NCI-H1105 treated with DMSO at 0.1 percent for 48 hours (cell line): ENCODE measurements around the gene NCSTN.
A peak's percentile ranks its signal among the peaks of the same experiment; 100 is the strongest.

Experiments
- DNase-seq: peaks from one replicate; lab custom pipeline; 2025; lab: John Stamatoyannopoulos, UW

Gene NCSTN

GRCh38 chr1:160351629-160352028 lies 8.4 kb downstream of the NCSTN start:
- no peak for DNase-seq

- no peak for DNase-seq
Observed at GRCh38 chr1:160352555-160352954, 9.4 kb downstream of the NCSTN start.

DNA sequence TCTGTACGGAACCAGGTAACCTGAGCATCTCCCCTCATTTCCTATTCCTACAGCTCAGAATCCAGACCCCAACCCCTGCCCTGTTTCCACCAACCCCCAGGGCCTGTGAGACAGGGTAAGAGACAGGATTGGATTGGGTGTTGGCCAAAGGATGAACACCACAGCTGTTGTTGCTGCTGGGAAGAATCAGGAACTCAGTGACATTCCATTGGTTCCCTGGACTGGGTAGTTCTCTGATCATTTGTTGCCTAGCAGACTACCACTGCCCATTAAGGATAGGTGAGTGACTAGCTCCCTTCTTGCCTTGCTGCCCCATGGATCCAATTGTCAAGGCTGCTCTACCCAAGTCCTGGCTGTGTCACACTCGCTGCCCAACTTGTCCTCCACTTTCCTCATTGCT lies 10.0 kb downstream of the NCSTN start:
- DNase-seq = no peak

DNA sequence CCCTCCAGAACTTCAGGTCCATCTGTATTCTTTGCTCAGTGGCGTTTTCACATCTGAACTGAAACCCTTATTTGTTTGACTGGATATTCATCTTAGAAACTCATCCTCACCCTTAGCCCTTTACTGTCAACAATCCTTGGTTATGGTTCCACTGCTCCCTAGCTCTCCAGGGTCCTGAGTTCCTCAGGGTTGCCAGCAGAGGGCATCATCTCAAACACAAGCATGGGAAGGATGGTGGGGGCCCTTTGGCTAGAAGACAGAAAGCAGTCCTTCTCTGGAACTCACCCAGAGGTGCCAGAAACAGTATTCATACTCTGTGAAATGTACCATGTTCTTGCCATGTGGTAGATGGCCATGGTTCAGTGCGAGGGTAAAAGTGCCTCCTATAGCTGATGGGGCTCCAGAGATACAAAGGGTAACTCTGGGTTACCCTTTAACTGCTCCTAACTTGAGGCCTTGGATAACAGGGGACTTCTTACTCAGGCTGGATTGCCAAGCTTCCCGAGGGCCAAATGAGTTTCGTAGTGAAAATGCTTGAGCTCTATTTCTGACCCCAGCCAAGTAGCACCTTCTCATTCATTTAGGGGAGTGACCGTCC lies 11.3 kb downstream of the NCSTN start:
- DNase-seq = peak; percentile 1

DNA sequence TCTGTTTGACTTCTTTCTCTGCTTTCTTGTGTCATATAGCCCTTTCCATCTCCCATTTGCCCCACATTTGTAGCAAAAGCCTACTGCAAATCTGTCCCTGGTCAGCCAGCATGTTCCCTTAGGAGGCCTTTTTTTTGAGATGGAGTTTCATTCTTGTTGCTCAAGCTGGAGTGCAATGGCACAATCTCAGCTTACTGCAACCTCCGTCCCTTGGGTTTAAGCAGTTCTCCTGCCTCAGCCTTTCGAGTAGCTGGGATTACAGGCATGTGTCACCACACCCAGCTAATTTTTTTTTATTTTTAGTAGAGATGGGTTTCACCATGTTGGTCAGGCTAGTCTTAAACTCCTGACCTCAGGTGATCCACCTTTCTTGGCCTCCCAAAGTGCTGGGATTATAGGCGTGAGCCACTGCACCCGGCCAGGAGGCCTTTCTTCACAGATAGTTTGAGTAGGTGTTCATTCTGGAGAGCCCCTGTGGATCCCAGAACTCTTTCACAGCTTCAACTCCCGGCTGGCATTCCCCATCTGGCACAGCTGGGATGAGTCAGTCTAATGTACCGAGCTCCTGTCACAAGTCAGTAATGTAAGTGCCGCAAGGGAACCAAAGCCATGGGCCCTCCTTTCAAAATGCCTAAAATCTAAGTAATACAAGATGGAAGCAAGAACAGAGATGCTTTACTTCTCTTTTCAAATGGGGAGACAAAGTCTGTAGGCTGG lies 14.3 kb downstream of the NCSTN start:
- DNase-seq = no peak

DNA sequence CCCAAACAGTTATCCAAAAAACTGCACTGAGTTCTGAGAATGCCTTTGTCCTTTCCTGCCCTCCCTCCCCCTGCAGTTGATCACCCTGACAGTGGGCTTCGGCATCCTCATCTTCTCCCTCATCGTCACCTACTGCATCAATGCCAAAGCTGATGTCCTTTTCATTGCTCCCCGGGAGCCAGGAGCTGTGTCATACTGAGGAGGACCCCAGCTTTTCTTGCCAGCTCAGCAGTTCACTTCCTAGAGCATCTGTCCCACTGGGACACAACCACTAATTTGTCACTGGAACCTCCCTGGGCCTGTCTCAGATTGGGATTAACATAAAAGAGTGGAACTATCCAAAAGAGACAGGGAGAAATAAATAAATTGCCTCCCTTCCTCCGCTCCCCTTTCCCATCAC lies 14.9 kb downstream of the NCSTN start:
- no peak for DNase-seq

DNA sequence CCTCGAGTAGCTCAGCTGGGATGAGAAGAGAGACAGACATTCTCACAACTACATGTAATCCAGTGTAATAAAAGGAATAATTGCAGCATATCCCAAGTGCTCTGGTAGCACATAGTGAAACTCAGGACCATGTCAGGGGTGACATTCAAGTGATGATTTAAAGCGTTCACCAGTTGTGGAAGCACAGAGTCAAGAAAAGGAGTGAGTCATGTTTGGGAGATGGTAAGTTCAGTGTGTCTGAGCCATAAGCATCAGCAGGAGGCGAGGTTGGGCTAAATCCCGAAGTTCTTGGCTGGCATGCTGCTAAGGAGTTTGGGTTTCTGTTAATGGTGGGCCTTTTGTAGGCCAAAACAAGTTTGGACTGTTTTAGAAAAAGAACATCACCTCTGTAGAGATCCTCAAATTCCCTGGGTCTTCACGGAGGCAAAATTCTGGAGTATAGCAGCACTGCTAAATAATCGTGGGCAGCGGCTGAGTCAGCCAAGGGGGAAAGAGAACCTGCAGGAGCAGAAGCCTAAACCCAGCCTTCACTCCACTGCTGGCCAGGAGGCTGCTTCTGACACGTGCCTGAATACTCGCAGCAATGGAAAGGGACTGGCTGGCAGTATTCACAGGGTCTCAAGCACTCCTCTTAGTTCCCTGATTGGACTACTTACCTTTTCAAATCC lies 16.5 kb downstream of the NCSTN start:
- no peak for DNase-seq

GRCh38 chr1:160360227-160360695 lies 17.1 kb downstream of the NCSTN start:
- DNase-seq = no peak

- no peak for DNase-seq
Observed at GRCh38 chr1:160361199-160361598, 18.0 kb downstream of the NCSTN start.

GRCh38 chr1:160361814-160362167 lies 18.6 kb downstream of the NCSTN start:
- no peak for DNase-seq

DNA sequence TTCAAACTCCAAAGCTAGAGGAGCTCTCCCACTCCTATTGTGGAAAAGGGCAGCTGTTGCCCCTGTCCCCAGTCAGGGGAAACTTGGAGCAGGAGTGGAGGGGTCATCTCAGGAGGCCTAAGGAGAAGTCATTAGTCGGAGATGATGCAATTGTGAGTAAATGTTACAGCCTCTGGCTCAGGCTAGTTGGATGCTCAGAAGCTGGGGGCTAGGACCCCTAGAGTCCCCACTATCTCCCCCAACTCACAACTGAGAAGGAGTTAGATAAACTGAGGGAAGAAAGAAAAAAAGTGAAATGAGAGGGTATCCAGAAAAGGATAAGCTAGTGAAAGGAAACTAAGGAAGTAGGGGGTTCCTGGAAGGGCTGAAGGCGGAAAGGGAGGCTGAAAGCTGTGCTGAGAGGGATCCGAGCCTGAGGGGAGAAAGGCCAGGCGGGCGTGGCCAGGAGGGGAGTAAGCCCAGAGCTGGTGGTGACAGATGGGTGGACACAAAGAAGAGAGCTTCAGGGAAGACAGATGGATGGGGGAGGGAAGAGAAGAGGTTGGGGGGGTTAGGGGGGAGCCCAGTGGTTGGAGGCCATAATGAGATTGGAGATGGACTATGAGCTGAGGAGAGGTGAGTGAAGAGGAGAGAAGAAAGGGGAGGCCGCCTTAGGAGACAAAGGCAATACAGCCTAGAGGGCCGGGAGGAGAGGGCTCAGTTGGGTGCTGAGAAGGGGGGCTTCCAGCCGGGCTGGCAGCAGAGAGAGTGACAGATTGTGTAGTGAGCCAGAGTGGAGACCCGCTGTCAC lies 19.2 kb downstream of the NCSTN start:
- no peak for DNase-seq

DNA sequence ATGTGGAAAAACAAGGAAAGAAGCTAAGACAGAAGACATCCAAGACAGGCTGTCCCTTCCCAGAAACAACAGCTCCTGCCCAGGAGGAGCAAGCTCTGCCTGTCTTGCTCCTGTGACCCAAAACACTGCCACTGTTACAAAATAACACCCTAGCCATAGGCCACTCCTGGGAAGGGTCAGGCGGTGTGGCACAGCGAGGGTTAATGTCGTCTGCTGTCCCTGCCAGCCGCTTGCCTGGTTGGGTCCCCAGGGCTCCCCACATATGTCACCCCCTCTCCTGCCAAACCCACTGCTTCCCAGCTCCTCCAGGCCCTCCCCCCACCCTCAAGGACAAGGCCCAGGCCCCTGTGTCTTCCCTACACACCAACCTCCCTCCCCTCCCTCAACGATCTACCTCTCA lies 19.8 kb downstream of the NCSTN start:
- DNase-seq = no peak

DNA sequence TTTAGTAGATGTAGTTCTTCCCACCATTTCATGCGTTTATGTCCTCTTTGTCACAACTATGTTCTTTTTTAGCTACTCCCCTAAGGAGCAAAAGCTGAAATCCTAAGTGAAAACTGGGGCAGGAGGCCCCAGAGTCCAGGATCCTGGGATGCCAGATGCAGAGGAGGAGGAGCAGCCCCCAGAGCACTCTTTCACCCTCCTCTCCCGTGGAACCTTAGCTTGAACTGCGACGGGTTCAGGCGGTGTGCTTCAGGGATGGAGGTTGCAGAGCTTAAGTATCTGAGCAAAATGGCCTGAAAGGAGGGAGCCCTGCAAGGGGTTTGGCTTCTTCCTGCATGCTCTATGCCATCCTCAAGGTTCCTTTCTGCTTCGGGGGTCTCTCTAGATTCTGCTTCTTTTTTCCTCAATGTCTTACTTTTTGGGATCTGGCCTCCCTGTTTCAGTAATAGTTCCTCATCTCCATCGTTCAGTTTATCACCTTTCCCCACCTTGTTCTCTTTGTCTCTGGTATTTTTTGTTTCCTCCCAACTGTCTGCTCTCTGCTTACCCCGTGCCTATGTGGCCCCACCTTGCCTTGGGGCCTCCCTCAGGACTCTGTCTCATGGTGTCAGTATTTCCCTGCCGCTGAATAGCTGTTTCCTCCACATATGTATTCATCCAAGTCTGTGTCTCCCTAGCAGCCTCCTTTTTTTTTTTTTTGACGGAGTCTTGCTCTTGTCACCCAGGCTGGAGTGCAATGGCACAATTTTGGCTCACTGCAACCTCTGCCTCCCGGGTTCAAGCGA lies 21.0 kb downstream of the NCSTN start:
- DNase-seq = no peak

- DNase-seq = peak; percentile 20
Observed at GRCh38 chr1:160365325-160365724, 22.1 kb downstream of the NCSTN start.

DNA sequence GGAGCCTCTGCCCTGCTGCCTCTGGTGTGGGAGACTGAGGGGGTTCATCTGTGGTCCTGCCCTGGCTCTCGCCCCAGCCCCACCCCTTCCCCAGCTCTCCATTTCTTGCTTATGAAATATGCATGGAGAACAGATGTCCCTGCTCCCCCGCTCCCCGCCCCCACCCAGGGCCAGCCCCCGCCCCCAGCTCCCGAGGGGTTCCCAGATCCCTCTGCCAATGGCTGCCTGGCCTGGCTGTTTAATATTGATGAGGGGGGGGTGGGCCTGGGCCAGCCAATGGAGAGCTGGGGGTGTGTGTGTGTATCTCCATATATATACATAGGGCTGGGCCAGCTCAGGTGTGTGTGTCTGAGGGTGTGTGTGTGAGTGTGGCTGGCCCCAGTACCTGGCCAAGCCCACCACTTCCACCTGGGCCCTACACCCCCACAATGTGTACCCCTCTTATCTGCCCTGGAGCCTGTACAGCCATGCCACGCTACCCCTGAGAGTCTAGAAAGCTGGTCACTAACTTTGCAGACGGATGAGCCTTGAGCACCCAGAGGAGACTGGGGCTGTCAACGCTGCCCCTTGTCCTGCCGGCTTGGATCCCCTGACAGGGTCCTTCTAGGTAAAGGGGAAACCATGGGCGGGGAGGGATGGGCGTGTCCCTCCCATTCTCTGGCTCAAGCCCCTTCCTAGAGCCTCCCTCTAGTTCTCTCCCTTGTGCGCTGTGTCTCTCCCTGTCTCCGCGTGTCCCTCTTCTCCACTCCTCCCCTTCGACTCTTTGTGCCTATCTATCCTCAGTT lies 23.7 kb downstream of the NCSTN start, which contains the start of gene NHLH1:
Gene NHLH1 (plus strand): TSS at position 341 of the 785 bp plus-strand sequence. CDS start 3,661 bp downstream, outside the sequence.
- DNase-seq = no peak

- DNase-seq = no peak
Observed at GRCh38 chr1:160367516-160367900, 24.3 kb downstream of the NCSTN start.

DNA sequence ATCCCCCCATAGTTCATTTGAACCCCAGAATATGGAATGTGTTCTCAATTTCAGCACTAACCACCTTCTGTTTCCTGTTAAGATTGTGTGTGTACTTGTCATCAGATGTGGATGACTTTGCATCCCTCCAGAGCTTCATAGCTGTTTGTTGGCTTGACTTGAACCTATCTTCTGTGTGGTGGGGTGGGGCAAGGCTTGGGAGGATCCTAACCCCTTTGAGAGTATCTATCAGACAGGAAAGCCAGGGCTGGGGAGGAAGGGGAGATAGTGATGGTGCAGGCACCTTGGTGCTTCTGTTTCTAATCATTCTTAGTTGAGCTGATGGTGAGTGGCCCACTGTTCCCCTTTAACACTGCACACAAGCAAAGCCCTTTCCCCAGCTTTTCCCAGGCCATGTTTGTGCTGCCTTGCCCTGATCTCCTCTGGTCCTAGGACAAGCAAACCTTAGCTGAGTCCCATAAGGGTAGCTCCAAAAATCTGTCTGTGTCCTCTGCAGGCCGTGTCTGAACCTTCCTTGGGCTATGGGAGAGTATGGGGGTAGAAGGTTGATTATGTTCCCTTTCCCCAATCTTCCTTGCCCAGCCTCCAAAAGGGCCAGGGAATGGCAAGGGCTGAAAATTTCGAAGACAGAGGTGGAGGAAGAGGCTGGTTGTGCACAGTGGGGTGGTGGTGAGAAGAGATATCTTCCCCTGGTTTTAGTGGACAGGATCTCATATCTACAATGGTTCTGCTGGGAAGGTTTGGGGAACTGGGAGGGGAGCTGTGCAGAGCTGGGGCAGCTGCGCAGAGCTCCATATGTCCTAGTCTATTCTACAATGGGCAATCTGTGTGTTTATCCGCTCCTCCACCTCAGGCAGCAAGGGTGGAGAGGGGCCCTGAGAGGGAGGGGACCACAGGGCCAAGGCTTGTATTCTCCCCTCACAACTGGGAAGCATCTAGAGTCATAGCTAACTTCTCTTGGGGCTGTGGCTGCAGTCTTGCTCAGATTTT lies 25.0 kb downstream of the NCSTN start:
- no peak for DNase-seq

DNA sequence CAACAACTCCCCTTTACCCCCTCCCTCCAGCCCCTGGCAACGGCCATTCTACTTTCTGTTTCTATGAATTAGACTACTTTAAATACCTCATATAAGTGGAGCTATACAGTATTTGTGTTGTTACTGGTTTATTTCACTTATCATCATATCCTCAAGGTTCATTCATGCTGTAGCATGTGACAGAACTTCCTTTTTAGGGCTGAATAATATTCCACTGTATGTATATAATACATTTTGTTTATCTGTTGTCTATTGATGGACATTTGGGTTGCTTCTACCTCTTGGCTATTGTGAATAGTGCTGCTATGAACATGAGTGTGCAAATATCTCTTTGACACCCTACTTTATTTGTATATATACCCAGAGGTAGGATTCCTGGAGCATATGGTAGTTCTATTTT lies 25.9 kb downstream of the NCSTN start:
- no peak for DNase-seq

GRCh38 chr1:160370561-160371345 lies 27.6 kb downstream of the NCSTN start:
- DNase-seq = no peak
